ENCODE data around the gene PCNX1.
"Not testable (repeated sequence)": the region's sequence is repeated elsewhere in the genome, so short reads cannot be mapped to it uniquely, and the experiment has no call there.

Gene PCNX1

DNA sequence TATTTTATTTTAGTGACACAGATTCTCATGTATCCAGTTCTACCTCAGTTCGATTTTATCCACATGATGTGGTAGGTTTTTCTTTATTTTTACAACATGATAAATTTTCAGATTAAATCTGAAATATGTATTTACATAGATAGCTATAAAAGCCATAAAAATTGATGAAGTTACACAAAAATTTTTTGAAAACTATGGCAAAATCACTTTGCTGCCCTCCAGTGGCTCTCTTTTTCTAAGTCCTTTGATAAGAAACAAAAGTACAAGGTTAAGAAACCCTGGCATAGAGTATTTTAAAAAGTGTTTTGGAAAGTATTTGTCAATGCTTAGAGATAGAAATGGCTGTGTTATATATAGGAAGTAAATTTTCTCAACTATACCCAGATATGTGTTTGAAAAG, 104.2 kb downstream of the PCNX1 start:
- Histone ChIP-seq H3K4me3 (ENCODE audit: insufficient read depth, low read depth, low read length) (no peak overlapping the region), H3K27me3 (ENCODE audit: control insufficient read depth, insufficient read depth, low read length, poor library complexity, severe bottlenecking) (no peaks in the 10 kb centered on the region), H3K9me3 (ENCODE audit: control insufficient read depth, low read length) (no peaks in the 10 kb centered on the region), H3K27ac (ENCODE audit: insufficient read depth, low read depth, low read length, poor library complexity, severe bottlenecking) (no peak overlapping the region), H3K36me3 (ENCODE audit: control insufficient read depth, insufficient read depth, low read length) (no peaks in the 10 kb centered on the region), H3K4me1 (ENCODE audit: control insufficient read depth, insufficient read depth, low read length) (no peaks in the 10 kb centered on the region)
- WGBS, 2 experiments, result no CpG with 5 or more reads among the region's 1 CpG

DNA sequence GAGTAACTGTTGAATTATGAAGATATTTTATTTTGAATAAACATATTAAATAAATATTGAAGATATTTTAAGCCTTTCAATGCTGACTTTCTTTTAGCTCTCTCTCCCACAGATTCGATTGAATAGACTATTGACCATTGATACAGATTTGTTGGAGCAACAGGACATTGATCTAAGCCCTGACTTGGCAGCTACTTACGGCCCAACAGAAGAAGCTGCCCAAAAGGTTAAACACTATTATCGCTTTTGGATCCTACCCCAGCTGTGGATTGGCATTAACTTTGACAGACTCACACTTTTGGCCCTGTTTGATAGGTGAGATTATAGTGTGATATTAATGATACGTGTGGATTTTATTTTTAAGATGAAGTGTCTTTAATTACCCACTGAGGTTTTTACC, 105.6 kb downstream of the PCNX1 start:
- H3K27ac ChIP-seq (ENCODE audit: insufficient read depth, low read depth, low read length, poor library complexity, severe bottlenecking), result no peak overlapping the region
- no peaks in the 10 kb centered on the region for H3K36me3 ChIP-seq (ENCODE audit: control insufficient read depth, insufficient read depth, low read length)

DNA sequence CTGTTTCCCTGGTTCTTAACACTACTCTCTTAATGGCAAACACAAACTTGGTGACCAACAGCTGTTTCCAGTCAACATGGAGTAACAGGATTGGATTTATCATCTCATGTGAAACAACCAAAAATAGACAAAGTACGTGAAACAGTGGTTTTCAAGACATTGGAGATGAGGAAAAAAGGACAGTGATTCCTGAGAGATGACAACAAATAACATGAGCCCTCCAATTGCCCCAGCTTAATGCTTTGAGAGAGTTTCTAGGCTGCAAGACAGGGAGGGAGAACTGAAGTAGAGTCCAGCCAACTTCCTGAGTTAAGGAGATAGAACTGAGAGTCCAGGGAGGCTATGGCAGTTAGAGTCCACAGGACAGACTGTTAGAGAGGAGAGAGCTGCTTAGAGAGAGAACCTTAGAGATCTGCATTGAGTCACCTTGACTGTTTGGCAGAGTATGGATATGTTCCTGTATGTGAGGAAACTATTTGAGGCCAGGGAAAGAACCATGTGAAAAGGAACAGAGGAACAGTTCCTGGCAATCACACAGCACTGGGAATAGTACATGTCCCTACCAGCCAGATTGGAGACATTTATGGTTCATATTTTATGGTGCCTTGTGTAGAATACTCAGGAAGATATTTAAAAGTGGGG, 106.4 kb downstream of the PCNX1 start:
- no peak overlapping the region for H3K4me3 ChIP-seq (ENCODE audit: insufficient read depth, low read depth, low read length)
- no peaks in the 10 kb centered on the region for H3K27me3 ChIP-seq (ENCODE audit: control insufficient read depth, insufficient read depth, low read length, poor library complexity, severe bottlenecking)
- WGBS, 2 experiments, result 64 to 68% methylated on average over 1 of the region's 1 CpG
- no peaks in the 10 kb centered on the region for H3K9me3 ChIP-seq (ENCODE audit: control insufficient read depth, low read length)
- H3K27ac ChIP-seq (ENCODE audit: insufficient read depth, low read depth, low read length, poor library complexity, severe bottlenecking), result no peak overlapping the region
- peaks cover under 1% of the 10 kb centered on the region for H3K36me3 ChIP-seq (ENCODE audit: control insufficient read depth, insufficient read depth, low read length)
- H3K4me1 ChIP-seq (ENCODE audit: control insufficient read depth, insufficient read depth, low read length), result no peaks in the 10 kb centered on the region

More for the DNA sequence above, 105.6 kb downstream of the PCNX1 start:
- Histone ChIP-seq H3K27me3 (ENCODE audit: control insufficient read depth, insufficient read depth, low read length, poor library complexity, severe bottlenecking) (no peaks in the 10 kb centered on the region), H3K9me3 (ENCODE audit: control insufficient read depth, low read length) (no peaks in the 10 kb centered on the region), H3K4me3 (ENCODE audit: insufficient read depth, low read depth, low read length) (no peak overlapping the region), H3K4me1 (ENCODE audit: control insufficient read depth, insufficient read depth, low read length) (no peaks in the 10 kb centered on the region)
- 94 to 97% methylated on average over 4 of the region's 4 CpGs for WGBS, 2 experiments

DNA sequence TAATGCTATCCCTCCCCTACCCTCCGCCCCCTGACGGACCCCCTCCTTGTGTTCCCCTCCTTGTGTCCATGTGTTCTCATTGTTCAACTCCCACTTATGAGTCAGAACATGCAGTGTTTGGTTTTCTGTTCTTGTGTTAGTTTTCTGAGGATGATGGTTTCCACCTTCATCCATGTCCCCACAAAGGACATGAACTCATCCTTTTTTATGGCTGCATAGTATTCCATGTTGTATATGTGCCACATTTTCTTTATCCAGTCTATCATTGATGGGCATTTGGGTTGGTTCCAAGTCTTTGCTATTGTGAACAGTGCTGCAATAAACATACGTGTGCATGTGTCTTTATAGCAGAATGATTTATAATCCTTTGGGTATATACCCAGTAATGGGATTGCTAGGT, 112.7 kb downstream of the PCNX1 start:
- not testable (repeated sequence) for H3K4me1 ChIP-seq (ENCODE audit: control insufficient read depth, insufficient read depth, low read length); H3K4me3 ChIP-seq (ENCODE audit: insufficient read depth, low read depth, low read length); H3K9me3 ChIP-seq (ENCODE audit: control insufficient read depth, low read length); H3K27me3 ChIP-seq (ENCODE audit: control insufficient read depth, insufficient read depth, low read length, poor library complexity, severe bottlenecking); H3K27ac ChIP-seq (ENCODE audit: insufficient read depth, low read depth, low read length, poor library complexity, severe bottlenecking)
- peaks cover 11% of the 10 kb centered on the region for H3K36me3 ChIP-seq (ENCODE audit: control insufficient read depth, insufficient read depth, low read length)
- 80 to 93% methylated on average over 1 to 2 of the region's 3 CpGs for WGBS, 2 experiments

DNA sequence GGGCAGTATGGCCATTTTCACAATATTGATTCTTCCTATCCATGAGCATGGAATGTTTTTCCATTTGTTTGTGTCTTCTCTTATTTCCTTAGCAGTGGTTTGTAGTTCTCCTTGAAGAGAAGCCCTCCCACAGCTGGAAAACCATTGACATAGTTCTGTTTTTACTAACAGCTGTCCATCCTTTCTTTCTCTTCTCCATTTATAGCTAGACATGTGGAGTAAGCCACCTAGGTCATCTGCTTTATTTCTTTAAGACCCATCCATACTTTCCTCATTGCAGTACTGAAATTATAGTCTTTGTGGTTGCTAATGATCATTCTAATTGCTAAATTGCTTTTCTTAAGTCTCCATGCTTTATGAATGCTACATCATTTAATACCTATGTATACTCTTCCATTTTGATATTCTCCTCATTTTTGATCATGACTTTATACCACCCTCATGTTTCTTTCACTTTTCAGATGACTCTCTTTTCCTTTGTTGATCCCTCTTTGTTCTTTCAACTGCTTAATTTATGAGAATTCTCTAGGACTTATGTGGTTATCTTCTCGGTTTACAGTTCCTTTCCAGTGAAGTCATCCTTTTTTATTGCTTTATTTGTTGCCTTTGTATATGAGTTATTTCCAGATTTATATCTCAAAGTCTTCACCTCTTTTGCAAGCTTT, 114.2 kb downstream of the PCNX1 start:
- H3K27me3 ChIP-seq (ENCODE audit: control insufficient read depth, insufficient read depth, low read length, poor library complexity, severe bottlenecking), result no peaks in the 10 kb centered on the region
- H3K4me3 ChIP-seq (ENCODE audit: insufficient read depth, low read depth, low read length), result no peak overlapping the region
- no peaks in the 10 kb centered on the region for H3K9me3 ChIP-seq (ENCODE audit: control insufficient read depth, low read length)
- no peaks in the 10 kb centered on the region for H3K4me1 ChIP-seq (ENCODE audit: control insufficient read depth, insufficient read depth, low read length)
- no peak overlapping the region for H3K27ac ChIP-seq (ENCODE audit: insufficient read depth, low read depth, low read length, poor library complexity, severe bottlenecking)
- WGBS, 2 experiments, result no CpG with 5 or more reads among the region's 1 CpG
- peaks cover 11% of the 10 kb centered on the region for H3K36me3 ChIP-seq (ENCODE audit: control insufficient read depth, insufficient read depth, low read length)

DNA sequence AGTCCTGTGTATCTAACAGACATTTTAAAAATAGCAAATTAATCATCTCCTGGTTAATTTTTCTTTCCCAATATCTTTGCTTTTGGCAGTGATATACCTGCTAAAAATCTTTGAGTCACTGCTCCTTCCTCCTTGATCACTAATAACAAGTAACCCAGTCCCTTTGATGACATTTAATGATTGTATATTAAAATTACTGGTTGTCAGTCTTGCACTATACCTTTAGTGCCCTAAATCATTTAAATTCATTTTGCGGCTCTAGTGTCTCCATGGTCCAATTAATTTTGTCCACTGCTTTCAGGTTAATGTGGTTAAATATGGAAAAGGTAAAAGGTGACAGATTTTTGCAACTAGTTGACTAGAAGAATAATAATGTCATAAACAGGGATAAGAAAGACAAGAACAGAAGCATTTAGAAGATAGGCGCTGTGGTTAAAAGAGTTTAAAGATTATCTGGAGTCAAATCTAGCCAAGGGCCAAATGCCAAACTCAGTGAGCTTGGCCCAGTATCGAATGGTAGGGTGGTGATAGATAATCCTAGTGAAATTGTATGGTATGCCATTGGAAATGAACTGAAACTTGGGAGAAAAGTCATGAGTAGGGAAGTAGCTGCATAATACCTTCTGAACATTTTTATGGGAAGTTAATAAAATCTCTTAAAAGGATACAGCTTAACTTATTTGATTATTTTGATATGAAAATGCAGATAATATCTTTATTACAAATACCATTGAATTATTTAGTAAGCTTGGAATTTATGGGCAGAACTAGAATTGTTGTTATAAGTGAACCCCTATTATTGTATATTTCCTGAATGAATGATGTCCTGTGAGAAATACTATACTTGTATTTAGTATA, 115.0 kb downstream of the PCNX1 start:
- H3K27me3 ChIP-seq (ENCODE audit: control insufficient read depth, insufficient read depth, low read length, poor library complexity, severe bottlenecking), result no peaks in the 10 kb centered on the region
- H3K4me1 ChIP-seq (ENCODE audit: control insufficient read depth, insufficient read depth, low read length), result no peaks in the 10 kb centered on the region
- WGBS, 2 experiments, result 95 to 97% methylated on average over 3 of the region's 3 CpGs
- peaks cover 11% of the 10 kb centered on the region for H3K36me3 ChIP-seq (ENCODE audit: control insufficient read depth, insufficient read depth, low read length)
- H3K4me3 ChIP-seq (ENCODE audit: insufficient read depth, low read depth, low read length), result no peak overlapping the region
- H3K27ac ChIP-seq (ENCODE audit: insufficient read depth, low read depth, low read length, poor library complexity, severe bottlenecking), result no peak overlapping the region
- H3K9me3 ChIP-seq (ENCODE audit: control insufficient read depth, low read length), result no peaks in the 10 kb centered on the region

DNA sequence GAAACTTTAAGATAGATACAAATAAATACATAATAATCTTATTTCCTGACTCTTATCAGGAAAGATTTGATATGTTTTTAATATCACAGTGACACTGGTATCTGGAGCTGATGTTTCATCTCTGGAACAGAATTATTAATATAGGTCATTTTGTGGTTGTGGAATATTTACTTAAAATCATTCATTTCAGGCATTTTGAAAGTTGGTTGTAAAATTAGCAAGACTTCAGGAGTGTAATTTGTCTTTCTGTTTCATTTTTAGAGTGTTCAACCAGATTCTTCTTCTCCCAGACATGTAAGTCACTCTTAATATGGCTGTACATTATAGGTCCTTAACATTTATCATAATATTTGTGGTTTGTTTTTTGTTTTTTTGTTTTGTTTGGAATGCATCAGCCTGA, 115.7 kb downstream of the PCNX1 start:
- Histone ChIP-seq H3K4me3 (ENCODE audit: insufficient read depth, low read depth, low read length) (no peak overlapping the region), H3K36me3 (ENCODE audit: control insufficient read depth, insufficient read depth, low read length) (peaks cover 11% of the 10 kb centered on the region), H3K27me3 (ENCODE audit: control insufficient read depth, insufficient read depth, low read length, poor library complexity, severe bottlenecking) (no peaks in the 10 kb centered on the region), H3K27ac (ENCODE audit: insufficient read depth, low read depth, low read length, poor library complexity, severe bottlenecking) (no peak overlapping the region), H3K9me3 (ENCODE audit: control insufficient read depth, low read length) (no peaks in the 10 kb centered on the region), H3K4me1 (ENCODE audit: control insufficient read depth, insufficient read depth, low read length) (no peaks in the 10 kb centered on the region)

DNA sequence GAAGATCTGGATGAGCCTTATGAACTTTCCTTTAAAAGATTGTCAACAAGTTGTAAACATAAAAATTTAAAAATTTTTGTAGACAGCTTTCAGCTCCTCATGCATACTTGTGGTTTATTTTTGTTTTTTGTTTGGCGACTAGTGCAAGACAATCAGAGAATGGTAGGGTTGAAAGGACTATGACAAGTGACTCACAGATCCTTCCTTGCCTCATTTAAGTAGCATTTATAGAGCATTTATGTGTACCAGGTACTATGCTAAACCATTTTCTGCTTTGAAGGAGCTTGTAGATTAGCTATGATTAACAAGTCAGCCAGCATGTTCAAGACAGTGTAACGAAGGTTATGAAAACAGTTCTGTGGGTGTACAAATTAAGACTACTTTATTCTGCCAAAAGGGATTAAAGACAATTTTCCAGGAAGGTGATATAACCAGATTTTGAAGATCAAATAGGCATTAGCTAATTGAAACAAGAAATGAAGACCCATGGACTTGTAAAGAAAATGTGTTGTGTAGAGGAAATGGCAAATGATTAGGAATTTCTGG, 122.0 kb downstream of the PCNX1 start:
- H3K4me3 ChIP-seq (ENCODE audit: insufficient read depth, low read depth, low read length), result no peak overlapping the region
- H3K36me3 ChIP-seq (ENCODE audit: control insufficient read depth, insufficient read depth, low read length), result no peaks in the 10 kb centered on the region
- H3K27ac ChIP-seq (ENCODE audit: insufficient read depth, low read depth, low read length, poor library complexity, severe bottlenecking), result no peak overlapping the region
- H3K9me3 ChIP-seq (ENCODE audit: control insufficient read depth, low read length), result no peaks in the 10 kb centered on the region
- no peaks in the 10 kb centered on the region for H3K27me3 ChIP-seq (ENCODE audit: control insufficient read depth, insufficient read depth, low read length, poor library complexity, severe bottlenecking)
- H3K4me1 ChIP-seq (ENCODE audit: control insufficient read depth, insufficient read depth, low read length), result no peaks in the 10 kb centered on the region
- WGBS, 2 experiments, result 96% methylated on average over 2 of the region's 2 CpGs

DNA sequence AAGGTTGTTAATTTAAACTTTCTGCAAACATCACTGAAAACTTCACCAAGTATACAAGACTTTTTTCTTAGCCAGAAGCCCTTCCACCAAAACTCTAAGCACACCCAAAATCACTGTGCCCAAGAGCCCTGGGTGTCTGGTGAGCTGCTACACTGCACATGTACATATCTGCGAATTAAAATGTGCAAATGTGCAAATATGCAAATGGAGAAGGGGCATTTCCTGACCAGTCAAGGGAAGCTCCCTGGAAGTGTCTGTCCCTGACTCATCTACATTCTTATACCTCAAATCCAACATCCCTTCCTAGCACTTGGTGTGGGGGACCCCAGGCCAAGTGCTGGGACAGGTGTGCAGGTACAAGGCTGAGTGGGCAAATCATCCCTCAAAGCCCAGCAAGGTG, 123.7 kb downstream of the PCNX1 start:
- peaks cover 4% of the 10 kb centered on the region for H3K36me3 ChIP-seq (ENCODE audit: control insufficient read depth, insufficient read depth, low read length)
- WGBS, 2 experiments, result 100% methylated on average over 1 of the region's 1 CpG
- no peak overlapping the region for H3K27ac ChIP-seq (ENCODE audit: insufficient read depth, low read depth, low read length, poor library complexity, severe bottlenecking)
- no peaks in the 10 kb centered on the region for H3K9me3 ChIP-seq (ENCODE audit: control insufficient read depth, low read length)
- no peaks in the 10 kb centered on the region for H3K4me1 ChIP-seq (ENCODE audit: control insufficient read depth, insufficient read depth, low read length)
- H3K4me3 ChIP-seq (ENCODE audit: insufficient read depth, low read depth, low read length), result no peak overlapping the region
- no peaks in the 10 kb centered on the region for H3K27me3 ChIP-seq (ENCODE audit: control insufficient read depth, insufficient read depth, low read length, poor library complexity, severe bottlenecking)

DNA sequence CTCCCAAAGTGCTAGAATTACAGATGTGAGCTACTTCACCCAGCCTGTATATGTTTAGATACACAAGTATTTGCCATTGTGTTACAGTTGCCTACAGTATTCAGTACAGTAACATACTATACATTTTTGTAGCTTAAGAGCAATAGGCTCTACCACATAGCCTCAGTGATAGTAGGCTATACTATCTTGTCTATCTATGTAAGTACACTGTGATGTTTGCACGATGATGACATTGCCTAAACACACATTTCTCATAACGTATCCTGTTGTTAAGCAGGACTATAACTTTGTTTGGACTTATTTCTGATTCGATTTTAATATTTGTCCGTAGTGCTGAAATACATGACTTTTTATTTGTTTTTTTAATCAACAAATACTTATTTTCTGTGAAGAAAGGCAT, 129.2 kb downstream of the PCNX1 start:
- 98 to 100% methylated on average over 3 to 4 of the region's 4 CpGs for WGBS, 2 experiments
- no peaks in the 10 kb centered on the region for H3K27me3 ChIP-seq (ENCODE audit: control insufficient read depth, insufficient read depth, low read length, poor library complexity, severe bottlenecking)
- H3K36me3 ChIP-seq (ENCODE audit: control insufficient read depth, insufficient read depth, low read length), result peaks cover 22% of the 10 kb centered on the region

More for the DNA sequence above, 129.2 kb downstream of the PCNX1 start:
- Histone ChIP-seq H3K9me3 (ENCODE audit: control insufficient read depth, low read length) (no peaks in the 10 kb centered on the region), H3K4me3 (ENCODE audit: insufficient read depth, low read depth, low read length) (no peak overlapping the region), H3K27ac (ENCODE audit: insufficient read depth, low read depth, low read length, poor library complexity, severe bottlenecking) (no peak overlapping the region), H3K4me1 (ENCODE audit: control insufficient read depth, insufficient read depth, low read length) (no peaks in the 10 kb centered on the region)
